ENCODE results near the gene TINAGL1. TPM values are rescaled to one million over a fixed set of nuclear protein-coding genes. Genes with fewer than 3 reads are reported as not detected.
A peak's percentile ranks its signal among the peaks of the same experiment; 100 is the strongest.

Gene TINAGL1
- total and polyA plus RNA-seq, 2 donors (not counting 3 experiments of a cell fraction or from before 2014, with no cell fraction given), result 312 to 477 TPM

- H3K36me3 ChIP-seq (ENCODE audit: control insufficient read depth in 2 of 2, extremely low read depth in 1 of 2, insufficient read depth in 2 of 2, low read length in 2 of 2), result no peaks in the 10 kb centered on the region
- CTCF ChIA-PET, result interaction anchor here (0.7 to 5.5 kb wide), 14 partner anchors 8 to 193 kb away, joined by 3 to 73 read pairs (median 5); partner anchors contain the start of gene TINAGL1
- H3K9me1 ChIP-seq (replicated peaks; ENCODE audit: control insufficient read depth, extremely low read depth, insufficient read depth, low read length), result no peaks in the 10 kb centered on the region
- H3K79me2 ChIP-seq (ENCODE audit: control insufficient read depth, insufficient read depth, low read length), result no peaks in the 10 kb centered on the region
- peak overlapping the region; percentile 65 for H3K4me2 ChIP-seq (ENCODE audit: insufficient read depth, low read length)
- no peaks in the 10 kb centered on the region for H4K20me1 ChIP-seq (replicated peaks; ENCODE audit: control insufficient read depth, extremely low read depth, insufficient read depth, low read length)
- DNase-seq (ENCODE audit: low read depth, low spot score), result peak; percentile 54
- POLR2A ChIA-PET, result interaction anchor here (1.2 kb wide), 1 partner anchor 12 kb away, joined by 4 read pairs; no protein-coding TSS in a partner anchor
- H3K4me1 ChIP-seq (ENCODE audit: control insufficient read depth, extremely low read depth, insufficient read depth, low read length), result peaks cover 28% of the 10 kb centered on the region
- H3K9me3 ChIP-seq (replicated peaks; ENCODE audit: control insufficient read depth, insufficient read depth, low read length), result no peaks in the 10 kb centered on the region
- no TSS peak for BruUV-seq (replicated peaks)
- dilution Hi-C loops (cut with MboI; ENCODE audit: extremely low pct_ligation_motif_present, low sequenced_read_pairs) (no loop called here), intact Hi-C loops (cut with micrococcal nuclease) (loop anchor here (1.0 to 2.0 kb wide), 3 partner anchors 8 to 23 kb away; no protein-coding TSS in a partner anchor)
- no peaks in the 10 kb centered on the region for H3K27me3 ChIP-seq (ENCODE audit: control insufficient read depth in 2 of 2, insufficient read depth in 2 of 2, low read length in 2 of 2)
- H2AFZ ChIP-seq (ENCODE audit: low read depth, low read length), result peak overlapping the region; percentile 8
- peak overlapping the region; percentile 28 for H3K9ac ChIP-seq (replicated peaks; ENCODE audit: extremely low read depth, insufficient read depth, low read length)
- H3K27ac ChIP-seq (ENCODE audit: insufficient read depth, low read depth, low read length), result peak overlapping the region; percentile 83
- FAIRE-seq, result no peak
- H3K4me3 ChIP-seq (replicated peaks in 1 of 3; ENCODE audit: insufficient read depth in 1 of 3, low read depth in 1 of 3, low read length in 3 of 3), result no peak overlapping the region
- TF ChIP-seq FOS (IDR thresholded peaks at IDR 0.05; ENCODE audit: borderline replicate concordance, insufficient read depth, low read length), result no peak
- TF ChIP-seq JUN (IDR thresholded peaks at IDR 0.05; ENCODE audit: borderline replicate concordance, insufficient read depth, insufficient read length, low read depth), result no peak
- TF ChIP-seq MAX (IDR thresholded peaks at IDR 0.05; ENCODE audit: insufficient read depth, insufficient read length), result no peak
- no peak for TF ChIP-seq CTCF (IDR thresholded peaks at IDR 0.05; ENCODE audit: extremely low read depth in 1 of 2, insufficient read depth in 1 of 2, low read depth in 1 of 2, low read length in 2 of 2)
- TF ChIP-seq POLR2AphosphoS5 (IDR thresholded peaks at IDR 0.05; ENCODE audit: insufficient read depth, low read depth, low read length), result no peak
- TF ChIP-seq POLR2A (IDR thresholded peaks at IDR 0.05; ENCODE audit: low read depth, low read length), result no peak
- TF ChIP-seq EZH2 (IDR thresholded peaks at IDR 0.05; ENCODE audit: borderline replicate concordance, low read depth, low read length, severe bottlenecking), result no peak
- no peak for TF ChIP-seq GATA2 (IDR thresholded peaks at IDR 0.05; ENCODE audit: insufficient read depth, insufficient read length, low read depth, low read length)
- no peak for TF ChIP-seq MYC (IDR thresholded peaks at IDR 0.05; ENCODE audit: low read depth, low read length)
Observed at GRCh38 chr1:31595836-31596736, 19.8 kb downstream of the TINAGL1 start.

Data from endothelial cell of umbilical vein (primary cell).